Measurements from ENCODE around the gene GCNT2. TPM values are rescaled to one million over a fixed set of nuclear protein-coding genes. Genes with fewer than 3 reads are reported as not detected.
A peak's percentile ranks its signal among the peaks of the same experiment; 100 is the strongest.
"Not testable (repeated sequence)": the region's sequence is repeated elsewhere in the genome, so short reads cannot be mapped to it uniquely, and the experiment has no call there.

GCNT2 gene
- total RNA-seq, 4 donors from 2014 or later = 15.8 to 23.2 (median 19.4) TPM

DNA sequence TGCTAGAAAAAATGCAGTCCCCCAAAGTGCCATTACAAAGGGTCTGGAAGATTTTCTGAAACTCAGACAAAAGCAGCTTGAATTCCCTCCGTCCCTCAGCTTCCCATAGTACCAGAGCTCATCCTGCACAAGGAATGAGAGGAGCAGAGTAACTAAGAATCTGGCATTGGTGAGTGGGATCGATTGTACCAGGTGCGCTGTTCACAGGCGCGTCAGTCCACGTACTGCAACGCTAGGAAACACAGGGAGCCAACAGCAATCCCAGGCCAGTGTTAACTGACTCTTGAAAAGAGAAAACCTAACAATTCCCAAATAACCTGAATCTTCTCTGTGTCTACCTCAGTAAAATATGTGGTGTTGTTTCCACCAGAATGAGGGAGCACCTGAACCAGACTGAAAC lies 77.9 kb downstream of the GCNT2 start:
- H3K9me3 ChIP-seq = no peaks in the 10 kb centered on the region
- intact Hi-C loops (cut with DNase I) = no loop called here
- H3K4me1 ChIP-seq = peaks cover 12 to 64% (median 47%) of the 10 kb centered on the region in 4 donors
- 98% methylated on average over 7 of the region's 7 CpGs for WGBS
- no peak for TF ChIP-seq EP300 (IDR thresholded peaks at IDR 0.05)
- no peak for TF ChIP-seq POLR2AphosphoS5 (IDR thresholded peaks at IDR 0.05)
- TF ChIP-seq, protein P1, sequence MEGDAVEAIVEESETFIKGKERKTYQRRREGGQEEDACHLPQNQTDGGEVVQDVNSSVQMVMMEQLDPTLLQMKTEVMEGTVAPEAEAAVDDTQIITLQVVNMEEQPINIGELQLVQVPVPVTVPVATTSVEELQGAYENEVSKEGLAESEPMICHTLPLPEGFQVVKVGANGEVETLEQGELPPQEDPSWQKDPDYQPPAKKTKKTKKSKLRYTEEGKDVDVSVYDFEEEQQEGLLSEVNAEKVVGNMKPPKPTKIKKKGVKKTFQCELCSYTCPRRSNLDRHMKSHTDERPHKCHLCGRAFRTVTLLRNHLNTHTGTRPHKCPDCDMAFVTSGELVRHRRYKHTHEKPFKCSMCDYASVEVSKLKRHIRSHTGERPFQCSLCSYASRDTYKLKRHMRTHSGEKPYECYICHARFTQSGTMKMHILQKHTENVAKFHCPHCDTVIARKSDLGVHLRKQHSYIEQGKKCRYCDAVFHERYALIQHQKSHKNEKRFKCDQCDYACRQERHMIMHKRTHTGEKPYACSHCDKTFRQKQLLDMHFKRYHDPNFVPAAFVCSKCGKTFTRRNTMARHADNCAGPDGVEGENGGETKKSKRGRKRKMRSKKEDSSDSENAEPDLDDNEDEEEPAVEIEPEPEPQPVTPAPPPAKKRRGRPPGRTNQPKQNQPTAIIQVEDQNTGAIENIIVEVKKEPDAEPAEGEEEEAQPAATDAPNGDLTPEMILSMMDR (IDR thresholded peaks at IDR 0.05) = no peak
- TF ChIP-seq POLR2A (IDR thresholded peaks at IDR 0.05; ENCODE audit: low read depth) = no peak
- H3K4me3 ChIP-seq = no peak overlapping the region
- peak overlapping the region in 1 of 4 donors; percentile 40 for H3K27ac ChIP-seq (replicated peaks in 1 of 4)
- no peak for DNase-seq (ENCODE audit: extremely low spot score)
- no peaks in the 10 kb centered on the region for H3K27me3 ChIP-seq
- no peaks in the 10 kb centered on the region for H3K36me3 ChIP-seq

GRCh38 chr6:10600681-10601080 lies 79.5 kb downstream of the GCNT2 start:
- H3K4me3 ChIP-seq; intact Hi-C loops (cut with DNase I): not testable (repeated sequence)
- H3K4me1 ChIP-seq = peaks cover 12 to 59% (median 44%) of the 10 kb centered on the region in 4 donors

DNA sequence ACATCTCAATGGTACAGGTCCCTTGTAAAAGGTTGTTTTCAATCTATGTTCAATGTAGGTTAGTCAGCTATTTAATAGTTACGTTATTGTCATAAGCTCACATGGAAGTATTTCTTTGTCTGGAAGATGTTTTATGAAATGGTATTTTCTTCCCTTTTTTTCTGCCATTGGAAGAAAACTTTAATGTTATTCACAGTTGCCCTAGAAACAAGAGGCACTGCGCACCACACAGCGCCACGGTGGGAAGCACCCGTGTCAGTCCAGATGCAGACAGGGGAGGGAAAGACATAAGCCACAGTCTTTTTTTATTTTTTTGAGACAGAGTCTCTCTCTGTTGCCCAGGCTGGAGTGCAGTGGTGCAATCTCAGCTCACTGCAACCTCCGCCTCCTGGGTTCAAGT lies 82.1 kb downstream of the GCNT2 start:
- Histone ChIP-seq H3K27ac (replicated peaks in 1 of 4) (no peak overlapping the region), H3K4me1 (peaks cover 12 to 51% (median 40%) of the 10 kb centered on the region in 4 donors), H3K36me3 (no peaks in the 10 kb centered on the region), H3K4me3 (no peak overlapping the region), H3K9me3 (no peaks in the 10 kb centered on the region), H3K27me3 (no peaks in the 10 kb centered on the region)
- WGBS = 73% methylated on average over 6 of the region's 6 CpGs
- intact Hi-C loops (cut with DNase I) = no loop called here
- no peak for DNase-seq (ENCODE audit: extremely low spot score)
- TF ChIP-seq POLR2A (IDR thresholded peaks at IDR 0.05; ENCODE audit: low read depth) (no peak), POLR2AphosphoS5 (IDR thresholded peaks at IDR 0.05) (no peak), EP300 (IDR thresholded peaks at IDR 0.05) (no peak)
- TF ChIP-seq, protein P1 (IDR thresholded peaks at IDR 0.05) = no peak

More at GRCh38 chr6:10600681-10601080, 79.5 kb downstream of the GCNT2 start:
- not testable (repeated sequence) for H3K27ac ChIP-seq (replicated peaks in 1 of 4); H3K36me3 ChIP-seq; H3K27me3 ChIP-seq; DNase-seq (ENCODE audit: extremely low spot score); H3K9me3 ChIP-seq
- 83% methylated on average over 5 of the region's 5 CpGs for WGBS

GRCh38 chr6:10609038-10609437 lies 87.9 kb downstream of the GCNT2 start:
- WGBS = 100% methylated on average over 1 of the region's 1 CpG
- TF ChIP-seq EP300 (IDR thresholded peaks at IDR 0.05) (no peak), POLR2A (IDR thresholded peaks at IDR 0.05; ENCODE audit: low read depth) (no peak), POLR2AphosphoS5 (IDR thresholded peaks at IDR 0.05) (no peak)
- TF ChIP-seq, protein P1 (IDR thresholded peaks at IDR 0.05) = no peak
- no peaks in the 10 kb centered on the region for H3K27me3 ChIP-seq
- peak overlapping the region; percentile 69 to 80 (median 75) for H3K27ac ChIP-seq (replicated peaks in 1 of 4)
- no peaks in the 10 kb centered on the region for H3K36me3 ChIP-seq
- H3K4me1 ChIP-seq = peaks cover 14 to 71% (median 64%) of the 10 kb centered on the region in 4 donors
- intact Hi-C loops (cut with DNase I) = loop anchor here (5.0 kb wide), 1 partner anchor 52 kb away; no protein-coding TSS in a partner anchor
- no peak overlapping the region for H3K4me3 ChIP-seq
- DNase-seq (ENCODE audit: extremely low spot score) = no peak
- H3K9me3 ChIP-seq = no peaks in the 10 kb centered on the region

GRCh38 chr6:10610289-10610688 lies 89.1 kb downstream of the GCNT2 start:
- no peak for DNase-seq (ENCODE audit: extremely low spot score)
- Histone ChIP-seq H3K4me3 (no peak overlapping the region), H3K4me1 (peaks cover 14 to 84% (median 74%) of the 10 kb centered on the region in 4 donors), H3K36me3 (no peaks in the 10 kb centered on the region), H3K9me3 (no peaks in the 10 kb centered on the region), H3K27me3 (no peaks in the 10 kb centered on the region), H3K27ac (replicated peaks in 1 of 4) (peak overlapping the region; percentile 69 to 80 (median 78))
- intact Hi-C loops (cut with DNase I) = loop anchor here (5.0 kb wide), 1 partner anchor 88 kb away; the partner anchor contains the start of gene GCNT2
- WGBS = 30% methylated on average over 1 of the region's 1 CpG
- TF ChIP-seq POLR2A (IDR thresholded peaks at IDR 0.05; ENCODE audit: low read depth) = no peak
- no peak for TF ChIP-seq EP300 (IDR thresholded peaks at IDR 0.05)
- TF ChIP-seq, protein P1 (IDR thresholded peaks at IDR 0.05) = no peak
- peak; percentile 56 to 78 for TF ChIP-seq POLR2AphosphoS5 (IDR thresholded peaks at IDR 0.05)
